Naive thymus-derived CD4-positive, alpha-beta T cell (primary cell): ENCODE data around the gene TC2N. TPM values are rescaled to one million over a fixed set of nuclear protein-coding genes. Genes with fewer than 3 reads are reported as not detected.

Source experiments
- ATAC-seq: fragments of 150-1000 bp; cut with Tn5 transposase; 2 replicates; pipeline ENCODE4 v1.10.0; 2021; ENCODE audit warnings: mild to moderate bottlenecking, moderate library complexity
- CTCF ChIA-PET: fragments of 350-600 bp; sonication (Branson Sonifier 250); formaldehyde crosslinking; loops from one replicate; lab custom pipeline; 2021; ENCODE audit warnings: antibody characterized with exemption; lab: Charles Lee
- POLR2A ChIA-PET: fragments of 350-600 bp; sonication (Branson Sonifier 250); formaldehyde crosslinking; loops from one replicate; lab custom pipeline; 2021; ENCODE audit warnings: antibody characterized with exemption, inconsistent platforms; lab: Charles Lee
- DNase-seq, 9 donors: peaks; one replicate each; pipeline versions ENCODE4 v3.0.0 to v3.0.0-alpha.2; 2020 to 2022; ENCODE audit warnings: mixed read lengths in 1 of 9
- H3K27ac ChIP-seq: one replicate; pipeline ENCODE4 v1.7.0; 2013; ENCODE audit warnings: mild to moderate bottlenecking, low read depth, low read length, moderate library complexity
- H3K27me3 ChIP-seq, 2 donors: one replicate each; pipeline ENCODE4 v1.7.0; 2013; ENCODE audit warnings: low read length in 2 of 2, mild to moderate bottlenecking in 2 of 2, moderate library complexity in 2 of 2; ENCODE audit not compliant: control insufficient read depth in 2 of 2, insufficient read depth in 2 of 2
- H3K36me3 ChIP-seq, 3 experiments: 1 replicate in 2 of 3; 2 replicates in 1 of 3; pipeline ENCODE4 v1.7.0; 2013; ENCODE audit warnings: low read length in 3 of 3, mild to moderate bottlenecking in 3 of 3, moderate library complexity in 1 of 3; ENCODE audit not compliant: insufficient read depth in 3 of 3, control insufficient read depth in 2 of 3
- H3K4me1 ChIP-seq, 2 donors: one replicate each; pipeline ENCODE4 v1.7.0; 2013; ENCODE audit warnings: low read length in 2 of 2, mild to moderate bottlenecking in 2 of 2, moderate library complexity in 1 of 2; ENCODE audit not compliant: control insufficient read depth in 2 of 2, insufficient read depth in 2 of 2
- H3K4me3 ChIP-seq: 2 replicates; pipeline ENCODE4 v1.7.0; 2013; ENCODE audit warnings: mild to moderate bottlenecking, low read length
- H3K9me3 ChIP-seq, 3 experiments: 1 replicate in 2 of 3; 2 replicates in 1 of 3; pipeline ENCODE4 v1.7.0; 2013; ENCODE audit warnings: low read length in 3 of 3; ENCODE audit not compliant: control insufficient read depth in 2 of 3
- H3K27ac Mint-ChIP-seq, 9 donors: one replicate each; pipeline ENCODE4 v1.8.0; 2020 to 2022; ENCODE audit warnings: mixed read lengths in 9 of 9, mild to moderate bottlenecking in 8 of 9, moderate library complexity in 5 of 9, inconsistent platforms in 2 of 9
- H3K27me3 Mint-ChIP-seq, 5 donors: one replicate each; pipeline ENCODE4 v1.8.0; 2021 to 2022; ENCODE audit warnings: mixed read lengths in 5 of 5, mild to moderate bottlenecking in 1 of 5
- H3K36me3 Mint-ChIP-seq, 5 donors: one replicate each; pipeline ENCODE4 v1.8.0; 2020 to 2022; ENCODE audit warnings: mixed read lengths in 5 of 5, mild to moderate bottlenecking in 3 of 5, inconsistent platforms in 1 of 5
- H3K4me1 Mint-ChIP-seq, 7 donors: one replicate each; pipeline ENCODE4 v1.8.0; 2020 to 2022; ENCODE audit warnings: mixed read lengths in 7 of 7, mild to moderate bottlenecking in 3 of 7, inconsistent platforms in 1 of 7
- H3K4me3 Mint-ChIP-seq, 10 donors: one replicate each; pipeline ENCODE4 v1.8.0; 2020 to 2022; ENCODE audit warnings: mild to moderate bottlenecking in 10 of 10, mixed read lengths in 10 of 10, moderate library complexity in 6 of 10, inconsistent platforms in 2 of 10
- H3K9me3 Mint-ChIP-seq, 11 donors: one replicate each; pipeline ENCODE4 v1.8.0; 2020 to 2022; ENCODE audit warnings: mixed read lengths in 11 of 11, mild to moderate bottlenecking in 4 of 11, inconsistent platforms in 1 of 11, moderate library complexity in 1 of 11
- intact Hi-C, 2 donors: fragments of 100-400 bp; cut with micrococcal nuclease; formaldehyde crosslinking; loops; one replicate each; pipeline ENCODE4 v1.15.1; 2023
- polyA plus RNA-seq, 2 donors: library from polyadenylated mRNA; unstranded; fragments of 300-500 nt; fragmentation: Illumina TruSeq; gene quantifications; one replicate each; pipeline ENCODE4 v1.2.3, GENCODE V29; 2021
- total RNA-seq, 6 experiments: library from RNA in 5 of 6; stranded (reverse) in 5 of 6; gene quantifications; 1 replicate in 5 of 6; 2 replicates in 1 of 6; pipeline ENCODE4 v1.2.3 and lab custom pipeline; 2021 to 2026

TC2N gene
- total and polyA plus RNA-seq, 7 experiments from 2014 or later, result 158 to 301 (median 193) TPM

GRCh38 chr14:91835920-91836843, 31.2 kb downstream of the TC2N start:
- peak overlapping the region; percentile 61 for H3K4me3 ChIP-seq
- ChIA-PET CTCF (interaction anchor here (1.1 to 1.7 kb wide), 2 partner anchors 25 to 31 kb away, joined by 3 to 6 read pairs; partner anchors contain the start of gene TC2N), POLR2A (interaction anchor here (0.6 to 14.7 kb wide), 22 partner anchors 9 to 327 kb away, joined by 3 to 194 read pairs (median 4); partner anchors contain the start of genes TC2N and TRIP11)
- peak overlapping the region; percentile 79 for H3K27ac ChIP-seq
- peak; percentile 71 to 92 (median 86) for DNase-seq
- H3K36me3 ChIP-seq, result peaks cover 0 to 14% (median 0%) of the 10 kb centered on the region in 3 experiments
- peaks cover 36 to 40% of the 10 kb centered on the region in 2 donors for H3K4me1 ChIP-seq
- H3K27ac Mint-ChIP-seq, result peak overlapping the region in 8 of 9 donors; percentile 86 to 97 (median 91)
- intact Hi-C loops, result loop anchor here (1.0 to 10.0 kb wide), 7 partner anchors 8 to 269 kb away; partner anchors contain the start of genes ATXN3 (in 1 of the 2) and TC2N (in 1 of the 2)
- peaks cover 0 to 1% (median 0%) of the 10 kb centered on the region in 11 donors for H3K9me3 Mint-ChIP-seq
- H3K27me3 ChIP-seq, result no peaks in the 10 kb centered on the region
- peaks cover 4 to 66% (median 19%) of the 10 kb centered on the region in 5 donors for H3K36me3 Mint-ChIP-seq
- H3K9me3 ChIP-seq, result no peaks in the 10 kb centered on the region
- H3K4me3 Mint-ChIP-seq, result peak overlapping the region; percentile 71 to 96 (median 90)
- peak; percentile 94 for ATAC-seq
- H3K4me1 Mint-ChIP-seq, result peaks cover 40 to 93% (median 86%) of the 10 kb centered on the region in 7 donors
- peaks cover 0 to 6% (median 0%) of the 10 kb centered on the region in 5 donors for H3K27me3 Mint-ChIP-seq

DNA sequence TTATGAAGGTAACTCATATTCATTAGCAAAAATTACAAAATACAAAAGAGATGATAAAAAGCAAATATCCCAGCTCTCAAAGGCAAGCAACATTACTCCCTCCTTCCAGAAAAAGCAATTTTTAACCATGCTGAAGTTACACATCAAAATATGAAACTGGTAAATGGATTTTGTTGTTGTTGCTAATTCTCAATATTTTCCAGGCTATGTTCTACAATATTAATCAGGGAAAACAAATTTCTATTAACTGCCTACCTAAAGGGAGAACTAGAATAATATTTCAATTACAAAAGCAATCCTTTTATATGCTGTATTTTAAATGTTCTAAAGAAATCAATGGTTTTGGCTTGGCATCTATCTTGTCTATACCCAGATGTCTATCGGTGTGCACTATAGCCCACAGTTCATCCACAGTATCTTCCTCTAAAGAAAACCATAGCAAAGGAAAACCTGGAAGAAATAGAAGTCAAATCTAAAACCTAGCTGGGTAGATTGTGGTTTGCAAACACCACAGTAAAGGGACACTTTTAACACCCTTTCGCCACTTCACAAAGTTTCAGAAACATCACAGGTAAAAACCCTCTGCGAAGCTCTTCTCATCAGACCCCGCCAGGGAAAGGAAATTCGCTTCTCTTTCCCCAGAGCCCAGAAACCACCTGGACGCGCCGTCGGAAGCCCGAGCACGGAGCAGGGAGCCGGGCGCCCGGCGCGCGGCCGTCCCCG, 32.0 kb downstream of the TC2N start:
- H3K4me1 Mint-ChIP-seq, result peaks cover 39 to 93% (median 85%) of the 10 kb centered on the region in 7 donors
- H3K9me3 Mint-ChIP-seq, result peaks cover 0 to 1% (median 0%) of the 10 kb centered on the region in 11 donors
- Histone ChIP-seq H3K27me3 (no peaks in the 10 kb centered on the region), H3K4me1 (peaks cover 32 to 36% of the 10 kb centered on the region in 2 donors), H3K4me3 (peak overlapping the region; percentile 60), H3K36me3 (peaks cover 0 to 9% (median 0%) of the 10 kb centered on the region in 3 experiments), H3K27ac (peak overlapping the region; percentile 79), H3K9me3 (no peaks in the 10 kb centered on the region)
- ATAC-seq (peak; percentile 16), DNase-seq (peak in 7 of 9 donors; percentile 8 to 39 (median 29))
- peaks cover 0 to 6% (median 0%) of the 10 kb centered on the region in 5 donors for H3K27me3 Mint-ChIP-seq
- ChIA-PET CTCF (interaction anchor here (1.1 to 1.9 kb wide), 3 partner anchors 26 to 38 kb away, joined by 3 to 6 read pairs (median 4); partner anchors contain the start of gene TC2N), POLR2A (interaction anchor here (0.6 to 14.7 kb wide), 22 partner anchors 10 to 326 kb away, joined by 3 to 194 read pairs (median 4); partner anchors contain the start of genes TC2N and TRIP11)
- peak overlapping the region; percentile 45 to 96 (median 87) for H3K4me3 Mint-ChIP-seq
- intact Hi-C loops, result loop anchor here (2.0 to 10.0 kb wide), 4 partner anchors 15 to 269 kb away; partner anchors contain the start of gene ATXN3 (in 1 of the 2)
- H3K36me3 Mint-ChIP-seq, result peaks cover 4 to 61% (median 17%) of the 10 kb centered on the region in 5 donors
- H3K27ac Mint-ChIP-seq, result peak overlapping the region in 8 of 9 donors; percentile 18 to 91 (median 72)

- peaks cover 0 to 6% (median 0%) of the 10 kb centered on the region in 5 donors for H3K27me3 Mint-ChIP-seq
- Histone ChIP-seq H3K4me1 (peaks cover 35 to 39% of the 10 kb centered on the region in 2 donors), H3K4me3 (no peak overlapping the region), H3K27ac (no peak overlapping the region), H3K27me3 (no peaks in the 10 kb centered on the region), H3K36me3 (peaks cover 0 to 1% (median 0%) of the 10 kb centered on the region in 3 experiments), H3K9me3 (no peaks in the 10 kb centered on the region)
- POLR2A ChIA-PET, result interaction anchor here (0.7 to 14.7 kb wide), 12 partner anchors 9 to 205 kb away, joined by 3 to 194 read pairs (median 5); partner anchors contain the start of genes TC2N and TRIP11
- intact Hi-C loops, result loop anchor here (2.0 to 10.0 kb wide), 5 partner anchors 14 to 270 kb away; partner anchors contain the start of gene ATXN3 (in 1 of the 2)
- peak overlapping the region in 9 of 10 donors; percentile 22 to 96 (median 71) for H3K4me3 Mint-ChIP-seq
- H3K27ac Mint-ChIP-seq, result peak overlapping the region in 8 of 9 donors; percentile 13 to 91 (median 60)
- peaks cover 42 to 93% (median 85%) of the 10 kb centered on the region in 7 donors for H3K4me1 Mint-ChIP-seq
- peaks cover 0 to 1% (median 0%) of the 10 kb centered on the region in 11 donors for H3K9me3 Mint-ChIP-seq
- H3K36me3 Mint-ChIP-seq, result peaks cover 0 to 60% (median 15%) of the 10 kb centered on the region in 5 donors
- ATAC-seq (no peak), DNase-seq (no peak)
- CTCF ChIA-PET, result interaction anchor here (1.9 kb wide), 1 partner anchor 38 kb away, joined by 4 read pairs; no protein-coding TSS in a partner anchor
Measured at GRCh38 chr14:91834571-91834970, 32.8 kb downstream of the TC2N start.

- H3K4me1 Mint-ChIP-seq, result peaks cover 43 to 92% (median 78%) of the 10 kb centered on the region in 7 donors
- ATAC-seq (no peak), DNase-seq (no peak)
- ChIA-PET CTCF (no interaction called here), POLR2A (interaction anchor here (0.7 to 3.3 kb wide), 11 partner anchors 9 to 84 kb away, joined by 3 to 16 read pairs (median 4); partner anchors contain the start of gene TC2N)
- peaks cover 0 to 12% (median 2%) of the 10 kb centered on the region in 11 donors for H3K9me3 Mint-ChIP-seq
- peak overlapping the region in 2 of 9 donors; percentile 52 to 57 for H3K27ac Mint-ChIP-seq
- H3K4me3 Mint-ChIP-seq, result peak overlapping the region in 2 of 10 donors; percentile 8 to 42
- peaks cover 22 to 33% of the 10 kb centered on the region in 2 donors for H3K4me1 ChIP-seq
- no peaks in the 10 kb centered on the region for H3K9me3 ChIP-seq
- H3K36me3 Mint-ChIP-seq, result peaks cover 6 to 53% (median 42%) of the 10 kb centered on the region in 5 donors
- no peak overlapping the region for H3K4me3 ChIP-seq
- H3K36me3 ChIP-seq, result no peaks in the 10 kb centered on the region
- H3K27me3 Mint-ChIP-seq, result peaks cover 0 to 3% (median 0%) of the 10 kb centered on the region in 5 donors
- intact Hi-C loops, result loop anchor here (5.0 to 10.0 kb wide), 3 partner anchors 34 to 273 kb away; partner anchors contain the start of gene ATXN3 (in 1 of the 2)
- H3K27ac ChIP-seq, result no peak overlapping the region
- H3K27me3 ChIP-seq, result no peaks in the 10 kb centered on the region
Measured at GRCh38 chr14:91831337-91831736, 36.0 kb downstream of the TC2N start.

DNA sequence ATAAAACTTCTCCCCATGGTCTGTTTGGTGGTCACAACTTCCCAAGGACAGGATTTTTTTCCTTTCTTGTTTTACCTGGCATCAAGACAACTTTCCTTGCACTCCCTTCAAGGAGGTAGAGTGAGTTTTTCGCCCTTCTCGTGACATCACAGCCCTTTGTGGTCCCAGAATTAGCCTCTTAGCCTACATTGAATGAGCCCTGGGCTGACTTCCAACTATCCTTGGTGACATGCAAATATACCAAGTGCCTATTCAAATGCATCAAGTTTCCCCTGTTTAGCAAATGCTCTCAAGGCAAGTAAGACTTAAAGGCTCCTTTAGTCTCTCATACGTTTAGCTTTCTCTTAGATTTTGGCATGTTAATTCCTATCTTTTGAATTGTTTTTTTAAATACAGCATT, 36.6 kb downstream of the TC2N start:
- ChIA-PET CTCF (interaction anchor here (0.6 kb wide), 1 partner anchor 1288 kb away, joined by 3 read pairs; no protein-coding TSS in a partner anchor), POLR2A (interaction anchor here (0.8 to 3.3 kb wide), 10 partner anchors 9 to 85 kb away, joined by 3 to 16 read pairs (median 4); partner anchors contain the start of gene TC2N)
- Histone ChIP-seq H3K4me3 (no peak overlapping the region), H3K36me3 (no peaks in the 10 kb centered on the region), H3K27ac (no peak overlapping the region), H3K4me1 (peaks cover 22 to 33% of the 10 kb centered on the region in 2 donors), H3K9me3 (no peaks in the 10 kb centered on the region), H3K27me3 (no peaks in the 10 kb centered on the region)
- Mint-ChIP-seq H3K27me3 (peaks cover 0 to 3% (median 0%) of the 10 kb centered on the region in 5 donors), H3K36me3 (peaks cover 6 to 54% (median 44%) of the 10 kb centered on the region in 5 donors), H3K9me3 (peaks cover 0 to 12% (median 2%) of the 10 kb centered on the region in 11 donors), H3K4me1 (peaks cover 45 to 96% (median 81%) of the 10 kb centered on the region in 7 donors), H3K4me3 (peak overlapping the region in 7 of 10 donors; percentile 20 to 60 (median 42)), H3K27ac (peak overlapping the region in 7 of 9 donors; percentile 0 to 75 (median 49))
- intact Hi-C loops, result loop anchor here (5.0 to 10.0 kb wide), 3 partner anchors 33 to 274 kb away; partner anchors contain the start of gene ATXN3 (in 1 of the 2)
- ATAC-seq (no peak), DNase-seq (no peak)
